H9 (cell line): ENCODE results near the gene PAX3. TPM values are rescaled to one million over a fixed set of nuclear protein-coding genes. Genes with fewer than 3 reads are reported as not detected.

Source experiments
- DNase-seq: peaks from one replicate; pipeline ENCODE4 v3.0.0-alpha.2; 2017
- H2AFZ ChIP-seq: one replicate; pipeline ENCODE4 v1.6.1; 2013; ENCODE audit warnings: mild to moderate bottlenecking, low read length, control low read depth, moderate library complexity
- H2AK5ac ChIP-seq: 2 replicates; pipeline ENCODE4 v1.6.1; 2013; ENCODE audit warnings: low read length, control low read depth, mixed read lengths; ENCODE audit not compliant: insufficient read length
- H2BK120ac ChIP-seq: one replicate; pipeline ENCODE4 v1.6.1; 2013; ENCODE audit warnings: low read depth, mild to moderate bottlenecking, low read length, control low read depth, inconsistent platforms; ENCODE audit not compliant: poor library complexity, severe bottlenecking
- H2BK12ac ChIP-seq: 2 replicates; pipeline ENCODE4 v1.6.1; 2013; ENCODE audit warnings: low read length, control low read depth, mixed read lengths, low read depth; ENCODE audit not compliant: insufficient read length
- H2BK15ac ChIP-seq: 2 replicates; pipeline ENCODE4 v1.6.1; 2013; ENCODE audit warnings: low read depth, low read length, control low read depth
- H2BK20ac ChIP-seq: one replicate; pipeline ENCODE4 v1.6.1; 2013; ENCODE audit warnings: low read depth, mild to moderate bottlenecking, low read length, control low read depth, inconsistent platforms; ENCODE audit not compliant: poor library complexity, severe bottlenecking
- H2BK5ac ChIP-seq: 2 replicates; pipeline ENCODE4 v1.6.1; 2013; ENCODE audit warnings: low read length, control low read depth, mixed read lengths; ENCODE audit not compliant: insufficient read length
- H3K14ac ChIP-seq: 2 replicates; pipeline ENCODE4 v1.6.1; 2013; ENCODE audit warnings: low read length, control low read depth; ENCODE audit not compliant: insufficient read depth
- H3K18ac ChIP-seq: 2 replicates; pipeline ENCODE4 v1.6.1; 2013; ENCODE audit warnings: low read depth, mild to moderate bottlenecking, mixed read lengths, low read length, control low read depth; ENCODE audit not compliant: insufficient read length
- H3K23ac ChIP-seq: 2 replicates; pipeline ENCODE4 v1.6.1; 2013; ENCODE audit warnings: low read length, control low read depth, mixed read lengths, low read depth; ENCODE audit not compliant: insufficient read length
- H3K23me2 ChIP-seq: 2 replicates; pipeline ENCODE4 v1.6.1; 2013; ENCODE audit warnings: low read depth, mild to moderate bottlenecking, mixed read lengths, low read length, control low read depth; ENCODE audit not compliant: insufficient read length, poor library complexity, severe bottlenecking
- H3K27ac ChIP-seq: 2 replicates; pipeline ENCODE4 v1.5.1; 2013; ENCODE audit warnings: low read length, control low read depth, mixed read lengths, low read depth; ENCODE audit not compliant: insufficient read length
- H3K27me3 ChIP-seq: 2 replicates; pipeline ENCODE4 v1.6.1; 2013; ENCODE audit warnings: low read length, control low read depth, inconsistent platforms; ENCODE audit not compliant: insufficient read depth
- H3K4ac ChIP-seq: 2 replicates; pipeline ENCODE4 v1.6.1; 2013; ENCODE audit warnings: low read depth, mild to moderate bottlenecking, control low read depth, inconsistent platforms, low read length, moderate library complexity
- H3K4me1 ChIP-seq: 2 replicates; pipeline ENCODE4 v1.6.1; 2013; ENCODE audit warnings: low read length, control low read depth, inconsistent platforms; ENCODE audit not compliant: insufficient read depth
- H3K4me2 ChIP-seq: 2 replicates; pipeline ENCODE4 v1.6.1; 2013; ENCODE audit warnings: low read length, control low read depth, mixed read lengths; ENCODE audit not compliant: insufficient read length, insufficient read depth
- H3K56ac ChIP-seq: 2 replicates; pipeline ENCODE4 v1.6.1; 2013; ENCODE audit warnings: low read depth, mild to moderate bottlenecking, mixed read lengths, low read length, control low read depth; ENCODE audit not compliant: insufficient read length
- H3K79me1 ChIP-seq: 2 replicates; pipeline ENCODE4 v1.6.1; 2013; ENCODE audit warnings: low read depth, mild to moderate bottlenecking, moderate library complexity, low read length, control low read depth, inconsistent platforms; ENCODE audit not compliant: insufficient read depth, poor library complexity, severe bottlenecking
- H3K79me2 ChIP-seq: 2 replicates; pipeline ENCODE4 v1.6.1; 2013; ENCODE audit warnings: low read length, control low read depth, inconsistent platforms; ENCODE audit not compliant: insufficient read depth
- H3K9ac ChIP-seq: 2 replicates; pipeline ENCODE4 v1.6.1; 2013; ENCODE audit warnings: low read length, control low read depth, mixed read lengths; ENCODE audit not compliant: insufficient read length; ENCODE audit errors: extremely low read depth
- H3K9me3 ChIP-seq: one replicate; pipeline ENCODE4 v1.6.1; 2013; ENCODE audit warnings: low read depth, low read length, inconsistent platforms; ENCODE audit not compliant: control insufficient read depth
- H3T11ph ChIP-seq: one replicate; pipeline ENCODE4 v1.6.1; 2013; ENCODE audit warnings: mild to moderate bottlenecking, low read length, control low read depth, inconsistent platforms
- H4K20me1 ChIP-seq: one replicate; pipeline ENCODE4 v1.6.1; 2013; ENCODE audit not compliant: control insufficient read depth, insufficient read length, insufficient read depth
- H4K5ac ChIP-seq: 2 replicates; pipeline ENCODE4 v1.6.1; 2013; ENCODE audit warnings: low read depth, mild to moderate bottlenecking, mixed read lengths, low read length, control low read depth; ENCODE audit not compliant: insufficient read length
- H4K8ac ChIP-seq: replicated peaks from 2 replicates; pipeline ENCODE4 v1.6.1; 2013; ENCODE audit warnings: low read length, control low read depth, mixed read lengths, low read depth; ENCODE audit not compliant: insufficient read length
- H4K91ac ChIP-seq: 2 replicates; pipeline ENCODE4 v1.6.1; 2013; ENCODE audit warnings: low read depth, mild to moderate bottlenecking, moderate library complexity, mixed read lengths, low read length, control low read depth; ENCODE audit not compliant: insufficient read length
- H3K27ac Mint-ChIP-seq, 3 experiments: 2 replicates in 2 of 3; 3 replicates in 1 of 3; pipeline ENCODE4 v1.8.0; 2020 to 2021; ENCODE audit warnings: mixed read lengths in 3 of 3, mild to moderate bottlenecking in 1 of 3, moderate library complexity in 1 of 3
- H3K27me3 Mint-ChIP-seq: 2 replicates; pipeline ENCODE4 v1.8.0; 2021; ENCODE audit warnings: low read depth, mild to moderate bottlenecking, moderate library complexity, mixed read lengths
- H3K36me3 Mint-ChIP-seq, 3 experiments: 2 replicates in 2 of 3; 3 replicates in 1 of 3; pipeline ENCODE4 v1.8.0; 2020 to 2021; ENCODE audit warnings: low read depth in 3 of 3, mixed read lengths in 3 of 3; ENCODE audit not compliant: insufficient read depth in 1 of 3
- H3K4me1 Mint-ChIP-seq, 2 experiments: 2 replicates each; pipeline ENCODE4 v1.8.0; 2020; ENCODE audit warnings: mixed read lengths in 2 of 2
- H3K4me3 Mint-ChIP-seq, 2 experiments: 2 replicates in 1 of 2; 3 replicates in 1 of 2; pipeline ENCODE4 v1.8.0; 2020 to 2021; ENCODE audit warnings: mild to moderate bottlenecking in 2 of 2, mixed read lengths in 2 of 2, moderate library complexity in 1 of 2
- H3K9me3 Mint-ChIP-seq, 2 experiments: 2 replicates in 1 of 2; 3 replicates in 1 of 2; pipeline ENCODE4 v1.8.0; 2020; ENCODE audit warnings: mild to moderate bottlenecking in 2 of 2, mixed read lengths in 2 of 2, moderate library complexity in 1 of 2
- WGBS: extraction: QIAGEN DNeasy Blood & Tissue Kit; methylation state at CpG from one replicate; pipeline ENCODE4 v1.1.7; 2013; ENCODE audit warnings: missing lambda C conversion rate, low lambda C conversion rate, mixed read lengths; ENCODE audit not compliant: insufficient read length; ENCODE audit errors: extremely low coverage; 5-methylcytosine and 5-hydroxymethylcytosine counted together
- total RNA-seq: library from RNA; stranded (reverse); gene quantifications from 2 replicates; pipeline ENCODE4 v1.2.1, GENCODE V29; 2021
- TF ChIP-seq, protein P1 (sequence below): fragments of 200-600 bp; sonication (generic); conservative IDR thresholded peaks from 3 replicates; pipeline ENCODE4 v1.8.0; 2021; ENCODE audit warnings: antibody characterized with exemption, mild to moderate bottlenecking

Gene PAX3
- total RNA-seq, 1 experiment from 2014 or later: not detected

DNA sequence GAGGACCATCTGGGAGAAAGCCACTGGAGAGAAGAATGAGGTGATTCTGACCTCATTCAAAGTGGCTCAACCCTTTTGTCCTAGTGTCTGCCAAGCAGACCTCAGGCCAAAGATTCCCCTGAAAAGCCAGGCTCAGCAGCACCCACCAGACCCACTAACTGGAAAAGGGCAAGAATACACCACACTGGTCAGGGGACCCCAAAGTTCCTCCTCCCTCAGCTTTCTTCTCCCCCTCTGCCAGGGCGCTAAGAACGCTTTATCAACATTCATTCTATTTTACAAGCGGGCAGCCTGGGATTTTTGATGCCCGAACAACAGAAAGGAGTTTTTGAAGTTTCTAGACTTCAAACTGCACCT, 7.3 kb downstream of the PAX3 start:
- peaks cover 3% of the 10 kb centered on the region for H3K23me2 ChIP-seq
- no peak overlapping the region for H2BK120ac ChIP-seq
- no peak overlapping the region for H3K4me2 ChIP-seq
- H2BK12ac ChIP-seq: no peak overlapping the region
- no peak overlapping the region for H3K56ac ChIP-seq
- no peak overlapping the region for H4K8ac ChIP-seq
- H3K9me3 ChIP-seq: no peaks in the 10 kb centered on the region
- TF ChIP-seq, protein P1, sequence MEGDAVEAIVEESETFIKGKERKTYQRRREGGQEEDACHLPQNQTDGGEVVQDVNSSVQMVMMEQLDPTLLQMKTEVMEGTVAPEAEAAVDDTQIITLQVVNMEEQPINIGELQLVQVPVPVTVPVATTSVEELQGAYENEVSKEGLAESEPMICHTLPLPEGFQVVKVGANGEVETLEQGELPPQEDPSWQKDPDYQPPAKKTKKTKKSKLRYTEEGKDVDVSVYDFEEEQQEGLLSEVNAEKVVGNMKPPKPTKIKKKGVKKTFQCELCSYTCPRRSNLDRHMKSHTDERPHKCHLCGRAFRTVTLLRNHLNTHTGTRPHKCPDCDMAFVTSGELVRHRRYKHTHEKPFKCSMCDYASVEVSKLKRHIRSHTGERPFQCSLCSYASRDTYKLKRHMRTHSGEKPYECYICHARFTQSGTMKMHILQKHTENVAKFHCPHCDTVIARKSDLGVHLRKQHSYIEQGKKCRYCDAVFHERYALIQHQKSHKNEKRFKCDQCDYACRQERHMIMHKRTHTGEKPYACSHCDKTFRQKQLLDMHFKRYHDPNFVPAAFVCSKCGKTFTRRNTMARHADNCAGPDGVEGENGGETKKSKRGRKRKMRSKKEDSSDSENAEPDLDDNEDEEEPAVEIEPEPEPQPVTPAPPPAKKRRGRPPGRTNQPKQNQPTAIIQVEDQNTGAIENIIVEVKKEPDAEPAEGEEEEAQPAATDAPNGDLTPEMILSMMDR: no peak
- peaks cover 99% of the 10 kb centered on the region for H3K27me3 Mint-ChIP-seq
- no peak overlapping the region for H2BK20ac ChIP-seq
- no peak overlapping the region for H3K18ac ChIP-seq
- peaks cover 31 to 64% of the 10 kb centered on the region in 2 experiments for H3K4me1 Mint-ChIP-seq
- H2AFZ ChIP-seq: no peak overlapping the region
- H3K4ac ChIP-seq: no peak overlapping the region
- H2BK5ac ChIP-seq: no peak overlapping the region
- H2AK5ac ChIP-seq: no peak overlapping the region
- H3K36me3 Mint-ChIP-seq: no peaks in the 10 kb centered on the region
- no peaks in the 10 kb centered on the region for H4K20me1 ChIP-seq
- no peak overlapping the region for H3K23ac ChIP-seq
- no peaks in the 10 kb centered on the region for H3K79me2 ChIP-seq
- peak overlapping the region in 1 of 2 experiments; percentile 74; a peak in 3 of 5 replicates for H3K4me3 Mint-ChIP-seq
- peaks cover 87% of the 10 kb centered on the region for H3K27me3 ChIP-seq
- no peak overlapping the region for H4K5ac ChIP-seq
- no peak overlapping the region for H3K9ac ChIP-seq
- no peak overlapping the region for H4K91ac ChIP-seq
- H3T11ph ChIP-seq: no peak overlapping the region
- H3K79me1 ChIP-seq: no peaks in the 10 kb centered on the region
- H3K14ac ChIP-seq: no peak overlapping the region
- H3K27ac Mint-ChIP-seq: no peak overlapping the region
- DNase-seq: no peak
- H3K27ac ChIP-seq: no peak overlapping the region
- no CpG with 5 or more reads among the region's 4 CpGs for WGBS
- H2BK15ac ChIP-seq: no peak overlapping the region
- H3K9me3 Mint-ChIP-seq: peaks cover 2 to 12% of the 10 kb centered on the region in 2 experiments; a peak in 2 of 5 replicates
- peaks cover 3% of the 10 kb centered on the region; the same call in 1 of the 2 replicates for H3K4me1 ChIP-seq
